Measurements from ENCODE around the gene TLN1.

The TLN1 gene

DNA sequence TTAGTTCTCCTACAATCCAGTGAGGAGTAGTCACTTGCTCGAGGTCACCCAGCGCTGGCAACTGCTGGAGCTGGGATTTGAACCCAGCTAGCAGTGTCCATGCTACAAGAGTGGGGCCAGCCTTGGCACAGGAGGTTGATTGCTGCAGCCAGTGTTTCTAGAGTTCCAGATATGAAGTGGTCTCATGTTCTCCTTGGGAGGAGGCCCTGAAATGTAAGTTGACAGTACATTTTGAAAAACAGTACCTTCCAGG is 73.1 kb downstream of the TLN1 start:
- TF ChIP-seq, protein P1, sequence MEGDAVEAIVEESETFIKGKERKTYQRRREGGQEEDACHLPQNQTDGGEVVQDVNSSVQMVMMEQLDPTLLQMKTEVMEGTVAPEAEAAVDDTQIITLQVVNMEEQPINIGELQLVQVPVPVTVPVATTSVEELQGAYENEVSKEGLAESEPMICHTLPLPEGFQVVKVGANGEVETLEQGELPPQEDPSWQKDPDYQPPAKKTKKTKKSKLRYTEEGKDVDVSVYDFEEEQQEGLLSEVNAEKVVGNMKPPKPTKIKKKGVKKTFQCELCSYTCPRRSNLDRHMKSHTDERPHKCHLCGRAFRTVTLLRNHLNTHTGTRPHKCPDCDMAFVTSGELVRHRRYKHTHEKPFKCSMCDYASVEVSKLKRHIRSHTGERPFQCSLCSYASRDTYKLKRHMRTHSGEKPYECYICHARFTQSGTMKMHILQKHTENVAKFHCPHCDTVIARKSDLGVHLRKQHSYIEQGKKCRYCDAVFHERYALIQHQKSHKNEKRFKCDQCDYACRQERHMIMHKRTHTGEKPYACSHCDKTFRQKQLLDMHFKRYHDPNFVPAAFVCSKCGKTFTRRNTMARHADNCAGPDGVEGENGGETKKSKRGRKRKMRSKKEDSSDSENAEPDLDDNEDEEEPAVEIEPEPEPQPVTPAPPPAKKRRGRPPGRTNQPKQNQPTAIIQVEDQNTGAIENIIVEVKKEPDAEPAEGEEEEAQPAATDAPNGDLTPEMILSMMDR (IDR thresholded peaks at IDR 0.05; ENCODE audit: low read depth, low read length) = no peak
- in situ Hi-C loops (cut with HindIII; ENCODE audit: low sequenced_read_pairs) = no loop called here
- peak overlapping the region; percentile 86 for H3K4me3 ChIP-seq (ENCODE audit: low read depth, low read length)
- DNase-seq (ENCODE audit: low read depth, low spot score) = peak; percentile 64

GRCh38 chr9:35658137-35658967 is 73.6 kb downstream of the TLN1 start, which contains the start of gene CCDC107:
Gene CCDC107 (plus strand): TSS chr9:35658292. CDS start chr9:35658380, 88 bp downstream.
- in situ Hi-C loops (cut with HindIII; ENCODE audit: low sequenced_read_pairs) = no loop called here
- peak within 1 kb of the TSS; percentile 86 for H3K4me3 ChIP-seq (ENCODE audit: low read depth, low read length)
- peak; percentile 88 for DNase-seq (ENCODE audit: low read depth, low spot score)
- TF ChIP-seq, protein P1 (IDR thresholded peaks at IDR 0.05; ENCODE audit: low read depth, low read length) = peak; percentile 58

GRCh38 chr9:35657546-35658136 is 74.4 kb downstream of the TLN1 start, which contains the start of gene RMRP:
Gene RMRP (minus strand): TSS chr9:35658019.
- peak; percentile 100 for DNase-seq (ENCODE audit: low read depth, low spot score)
- TF ChIP-seq, protein P1 (IDR thresholded peaks at IDR 0.05; ENCODE audit: low read depth, low read length) = no peak
- in situ Hi-C loops (cut with HindIII; ENCODE audit: low sequenced_read_pairs) = no loop called here
- peak within 1 kb of the TSS; percentile 86 for H3K4me3 ChIP-seq (ENCODE audit: low read depth, low read length)

GRCh38 chr9:35656831-35657545 is 75.0 kb downstream of the TLN1 start:
- no peak for DNase-seq (ENCODE audit: low read depth, low spot score)
- TF ChIP-seq, protein P1 (IDR thresholded peaks at IDR 0.05; ENCODE audit: low read depth, low read length) = no peak
- in situ Hi-C loops (cut with HindIII; ENCODE audit: low sequenced_read_pairs) = no loop called here
- H3K4me3 ChIP-seq (ENCODE audit: low read depth, low read length) = peak overlapping the region; percentile 33

DNA sequence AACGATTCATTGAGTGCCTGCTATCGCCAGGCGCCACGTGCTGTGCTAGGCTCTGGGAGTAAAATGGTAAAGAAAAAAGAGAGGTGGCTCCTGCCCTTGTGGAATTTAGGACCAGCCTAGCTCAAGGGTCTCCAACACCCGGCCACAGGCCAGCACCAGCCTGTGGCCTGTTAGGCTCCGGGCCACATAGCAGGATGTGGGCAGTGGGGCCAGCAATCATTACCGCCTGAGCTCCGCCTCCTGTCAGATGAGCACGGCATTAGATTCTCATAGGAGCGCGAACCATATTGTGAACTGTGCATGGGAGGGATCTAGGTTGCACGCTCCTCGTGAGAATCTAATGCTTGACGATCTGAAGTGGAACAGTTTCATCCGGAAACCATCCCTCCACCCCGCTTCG is 75.6 kb downstream of the TLN1 start:
- DNase-seq (ENCODE audit: low read depth, low spot score) = no peak
- in situ Hi-C loops (cut with HindIII; ENCODE audit: low sequenced_read_pairs) = no loop called here
- TF ChIP-seq, protein P1 (IDR thresholded peaks at IDR 0.05; ENCODE audit: low read depth, low read length) = no peak
- no peak overlapping the region for H3K4me3 ChIP-seq (ENCODE audit: low read depth, low read length)

- DNase-seq (ENCODE audit: low read depth, low spot score) = no peak
- TF ChIP-seq, protein P1 (IDR thresholded peaks at IDR 0.05; ENCODE audit: low read depth, low read length) = no peak
- in situ Hi-C loops (cut with HindIII; ENCODE audit: low sequenced_read_pairs) = no loop called here
- no peak overlapping the region for H3K4me3 ChIP-seq (ENCODE audit: low read depth, low read length)
Observed at GRCh38 chr9:35653611-35654010, 78.4 kb downstream of the TLN1 start.
